Heart left ventricle (tissue), 16 donors: ENCODE data around the gene NIPAL3. TPM values are rescaled to one million over a fixed set of nuclear protein-coding genes. Genes with fewer than 3 reads are reported as not detected.

Source experiments
- ATAC-seq, 4 donors: fragments of 200-7000 bp; cut with Tn5 transposase; one replicate each; pipeline ENCODE4 v1.9.1; 2020 to 2022; ENCODE audit warnings: moderate library complexity in 4 of 4, mild to moderate bottlenecking in 3 of 4, moderate number of reproducible peaks in 1 of 4
- DNase-seq, 5 donors: peaks; one replicate each; pipeline ENCODE4 v3.0.0-alpha.2; 2020
- H3K27ac ChIP-seq, 12 donors: fragments of 200-600 bp; sonication (generic) in 4 of 12; one replicate each; pipeline versions ENCODE4 v1.5.0 to v1.8.0; 2016 to 2022; ENCODE audit warnings: mild to moderate bottlenecking in 2 of 12
- H3K27me3 ChIP-seq, 9 donors: fragments of 200-600 bp; sonication (generic) in 2 of 9; one replicate each; pipeline versions ENCODE4 v1.5.1 to v1.8.0; 2016 to 2022; ENCODE audit warnings: mild to moderate bottlenecking in 3 of 9
- H3K36me3 ChIP-seq, 9 donors: fragments of 200-600 bp; sonication (generic) in 2 of 9; one replicate each; pipeline versions ENCODE4 v1.5.0 to v1.8.0; 2018 to 2022; ENCODE audit warnings: mild to moderate bottlenecking in 2 of 9
- H3K4me1 ChIP-seq, 12 donors: fragments of 200-600 bp; sonication (generic) in 4 of 12; one replicate each; pipeline versions ENCODE4 v1.5.0 to v1.8.0; 2016 to 2022; ENCODE audit warnings: mild to moderate bottlenecking in 3 of 12
- H3K4me3 ChIP-seq, 12 donors: fragments of 200-600 bp; sonication (generic) in 4 of 12; one replicate each; pipeline versions ENCODE4 v1.5.0 to v1.8.0; 2017 to 2022; ENCODE audit warnings: mild to moderate bottlenecking in 9 of 12, moderate library complexity in 4 of 12
- H3K9me3 ChIP-seq, 12 donors: fragments of 200-600 bp; sonication (generic) in 4 of 12; one replicate each; pipeline versions ENCODE4 v1.5.0 to v1.8.0; 2016 to 2022; ENCODE audit warnings: mild to moderate bottlenecking in 1 of 12
- CTCF ChIP-seq, 12 donors: fragments of 200-600 bp; sonication (generic) in 4 of 12; IDR thresholded peaks; one replicate each; pipeline versions ENCODE4 v1.5.0 to v1.8.0; 2018 to 2022; ENCODE audit warnings: antibody characterized with exemption in 12 of 12, mild to moderate bottlenecking in 5 of 12
- POLR2A ChIP-seq, 2 donors: fragments of 450-650 bp; IDR thresholded peaks; one replicate each; pipeline ENCODE4 v1.6.1; 2017; ENCODE audit warnings: antibody characterized with exemption in 2 of 2, mild to moderate bottlenecking in 2 of 2, moderate library complexity in 2 of 2
- WGBS, 4 donors: extraction: QIAGEN DNeasy Blood & Tissue Kit in 2 of 4; methylation state at CpG; one replicate each; pipeline versions ENCODE4 v1.1.5 to v1.1.7; 2013 to 2018; 5-methylcytosine and 5-hydroxymethylcytosine counted together
- intact Hi-C, 10 donors: fragments of 100-400 bp; cut with DNase I; formaldehyde crosslinking; loops; one replicate each; pipeline versions ENCODE4 v1.11.1 to v1.14.2; 2022
- polyA plus RNA-seq, 2 donors: library from polyadenylated mRNA; stranded (reverse); fragments of 200-250 nt; gene quantifications; one replicate each; pipeline ENCODE4 v1.2.3, GENCODE V29; 2013
- total RNA-seq, 9 donors: library from RNA; depleted of rRNA in 2 of 9; stranded (reverse); fragments of >200 nt in 2 of 9; fragmentation: NEBNext Ultra II Directional in 3 of 9; extraction: Animal tissue kit (Norgen Biotek cat#: 25700) in 3 of 9; gene quantifications; one replicate each; pipeline versions ENCODE4 v1.1.0 to v1.2.4, GENCODE V29; 2016 to 2023
- donor health status: ischemic (EF 13 %, LVEDD 7.1; RV severe dilation, severe dysfunction).
- donor health status: healthy with polysubstance abuse.
- donor health status: DM: no; HTN: yes; CAD: no.
- donor health status: DM: no; HTN: no; CAD: no.
- donor health status: ischemic (EF 25% LVEDD 6.9; RV normal size, moderate dysfunction).
- donor health status: ischemic (EF 25% LVEDD 5.7; RV mildly dilated, moderate dysfunction).
- donor health status: healthy.
- donor health status: DM: yes; HTN: yes; CAD: no.
- donor health status: ischemic (EF 35%, LVEDD 5.7; RV mildly dilated, moderate dysfunction).
- donor health status: nonischemic (EF 11% LVEDD 7.7; RV severe dilation, severe dysfunction).
- donor health status: DM: yes; HTN: yes; CAD: no.
- donor health status: PGD.
- donor health status: ischemic (EF 29% LVEDD 5.4; RV normal size, mild dysfunction).
- donor health status: nonischemic (EF 23%, LVEDD 6.1; RV moderate dilation, normal function).

Gene NIPAL3
- total and polyA plus RNA-seq, 11 donors = 9.8 to 48.3 (median 27.8) TPM

- ATAC-seq = no peak
- 83 to 93% (median 92%) methylated on average over 7 of the region's 7 CpGs for WGBS, 4 donors
- no peak for TF ChIP-seq CTCF (IDR thresholded peaks at IDR 0.05)
- no peak for TF ChIP-seq POLR2A (IDR thresholded peaks at IDR 0.05)
Measured at GRCh38 chr1:24373044-24373443, 42.6 kb upstream of the NIPAL3 start.

GRCh38 chr1:24373710-24374109, 41.9 kb upstream of the NIPAL3 start:
- intact Hi-C loops = no loop called here
- WGBS, 4 donors = 86 to 91% (median 89%) methylated on average over 8 of the region's 8 CpGs
- Histone ChIP-seq H3K4me3 (no peak overlapping the region), H3K9me3 (no peaks in the 10 kb centered on the region), H3K27ac (no peak overlapping the region), H3K4me1 (peaks cover 0 to 8% (median 0%) of the 10 kb centered on the region in 12 donors), H3K36me3 (peaks cover 0 to 25% (median 0%) of the 10 kb centered on the region in 9 donors), H3K27me3 (no peaks in the 10 kb centered on the region)
- no peak for ATAC-seq
- TF ChIP-seq CTCF (IDR thresholded peaks at IDR 0.05) (no peak), POLR2A (IDR thresholded peaks at IDR 0.05) (no peak)
- no peak for DNase-seq

More at GRCh38 chr1:24373044-24373443, 42.6 kb upstream of the NIPAL3 start:
- Histone ChIP-seq H3K9me3 (no peaks in the 10 kb centered on the region), H3K27ac (no peak overlapping the region), H3K27me3 (no peaks in the 10 kb centered on the region), H3K4me3 (no peak overlapping the region), H3K36me3 (peaks cover 0 to 18% (median 0%) of the 10 kb centered on the region in 9 donors), H3K4me1 (peaks cover 0 to 8% (median 0%) of the 10 kb centered on the region in 12 donors)
- intact Hi-C loops = no loop called here
- DNase-seq = no peak

- Histone ChIP-seq H3K9me3 (no peaks in the 10 kb centered on the region), H3K27ac (no peak overlapping the region), H3K4me1 (no peaks in the 10 kb centered on the region), H3K27me3 (no peaks in the 10 kb centered on the region), H3K4me3 (no peak overlapping the region), H3K36me3 (peaks cover 0 to 23% (median 3%) of the 10 kb centered on the region in 9 donors)
- intact Hi-C loops = no loop called here
- DNase-seq = no peak
- WGBS, 4 donors = 88 to 91% (median 90%) methylated on average over 13 of the region's 13 CpGs
- TF ChIP-seq CTCF (IDR thresholded peaks at IDR 0.05) (no peak), POLR2A (IDR thresholded peaks at IDR 0.05) (no peak)
- ATAC-seq = no peak
Measured at GRCh38 chr1:24374891-24375786, 40.5 kb upstream of the NIPAL3 start.

GRCh38 chr1:24379733-24380315, 35.8 kb upstream of the NIPAL3 start:
- no peak overlapping the region for H3K27ac ChIP-seq
- H3K36me3 ChIP-seq = peaks cover 0 to 42% (median 3%) of the 10 kb centered on the region in 9 donors
- no peaks in the 10 kb centered on the region for H3K27me3 ChIP-seq
- intact Hi-C loops = loop anchor here in 1 of 10 donors (10.0 kb wide), 1 partner anchor 85 kb away; no protein-coding TSS in a partner anchor
- ATAC-seq (no peak), DNase-seq (no peak)
- H3K4me3 ChIP-seq = no peak overlapping the region
- TF ChIP-seq CTCF (IDR thresholded peaks at IDR 0.05) = no peak
- TF ChIP-seq POLR2A (IDR thresholded peaks at IDR 0.05) = no peak
- no peaks in the 10 kb centered on the region for H3K9me3 ChIP-seq
- H3K4me1 ChIP-seq = peaks cover 0 to 12% (median 0%) of the 10 kb centered on the region in 12 donors
- 91 to 93% (median 92%) methylated on average over 8 of the region's 8 CpGs for WGBS, 4 donors
